Retina (tissue), 1 donor: ENCODE results near the gene AMPD3.
A peak's percentile ranks its signal among the peaks of the same experiment; 100 is the strongest.

Experiments
- DNase-seq: peaks from one replicate; pipeline ENCODE4 v3.0.0-alpha.2; 2016

The AMPD3 gene

DNA sequence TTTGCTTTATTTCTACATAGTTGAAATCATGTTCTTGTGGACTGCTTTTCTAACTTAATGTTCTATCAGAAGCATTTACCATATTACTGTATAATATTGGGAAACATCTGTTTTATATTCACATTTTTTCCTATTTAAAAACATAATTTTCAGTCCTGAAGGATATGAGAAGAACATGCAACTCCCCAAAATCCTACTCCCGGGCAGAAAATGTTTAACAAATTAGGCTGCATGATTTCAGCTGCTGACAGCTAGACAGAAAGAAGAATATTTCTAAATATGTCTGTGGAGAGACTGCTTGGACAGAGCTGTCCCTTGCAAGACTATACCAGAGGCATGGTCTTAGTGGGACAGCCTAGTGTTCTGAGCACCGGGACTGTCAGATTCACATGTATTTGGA, 15.7 kb upstream of the AMPD3 start:
- no peak for DNase-seq

DNA sequence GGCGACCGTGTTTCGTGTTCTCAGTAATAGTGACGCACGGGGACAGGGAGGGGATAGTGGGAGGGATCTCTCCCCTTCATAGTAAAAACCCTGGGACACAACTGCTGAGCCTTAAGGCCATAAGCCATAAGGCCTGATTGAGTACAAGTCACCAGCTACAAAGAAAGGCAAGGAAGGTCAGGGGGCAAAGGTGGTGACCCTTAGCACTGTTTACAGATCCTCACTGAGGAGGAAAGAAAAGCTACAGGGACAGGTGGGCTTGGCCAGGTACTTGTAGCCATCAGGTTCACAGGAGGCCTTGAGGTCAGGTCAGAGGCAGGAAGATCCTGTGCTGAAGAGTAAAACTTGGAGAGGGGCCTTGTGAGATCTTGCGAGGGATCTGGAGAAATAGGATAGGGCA, 15.1 kb upstream of the AMPD3 start:
- no peak for DNase-seq

DNA sequence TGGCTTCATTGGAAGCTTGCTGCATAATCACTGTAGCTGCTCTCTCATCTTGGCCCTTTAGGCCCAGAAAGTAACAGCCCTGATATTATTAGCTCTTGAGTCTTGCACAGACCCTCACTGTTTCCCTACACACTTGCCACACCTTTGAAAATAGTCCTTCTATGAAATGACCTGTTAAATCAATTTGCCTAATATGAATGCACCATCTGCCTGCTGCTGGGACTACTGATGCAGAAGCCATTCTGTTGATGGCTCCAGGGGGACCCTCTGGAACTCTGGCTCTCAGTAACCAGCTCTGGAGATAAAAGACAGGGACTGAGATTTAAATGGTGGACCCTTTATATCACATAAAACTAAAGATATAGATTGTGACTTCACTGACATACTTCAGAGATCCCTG, 14.7 kb upstream of the AMPD3 start:
- DNase-seq: peak; percentile 36

DNA sequence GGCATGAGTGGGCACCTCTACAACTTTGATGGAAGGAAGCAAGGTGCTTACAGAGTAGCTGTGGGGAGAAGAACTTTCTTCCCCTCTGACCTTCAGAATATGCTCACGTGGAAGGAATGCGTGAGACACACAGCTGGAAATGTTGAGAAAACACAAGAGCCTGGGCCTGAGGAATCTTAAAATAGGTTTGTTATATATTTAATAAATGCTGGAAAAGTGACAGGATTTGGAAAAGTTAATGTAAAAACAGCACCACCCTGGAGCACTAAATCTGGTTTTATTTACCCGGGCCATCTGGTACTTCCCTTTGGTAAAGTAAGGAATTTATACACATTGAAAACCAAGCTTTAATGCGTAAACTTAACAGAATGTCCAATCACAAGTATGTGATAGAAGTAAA, 14.0 kb upstream of the AMPD3 start:
- DNase-seq: no peak

DNA sequence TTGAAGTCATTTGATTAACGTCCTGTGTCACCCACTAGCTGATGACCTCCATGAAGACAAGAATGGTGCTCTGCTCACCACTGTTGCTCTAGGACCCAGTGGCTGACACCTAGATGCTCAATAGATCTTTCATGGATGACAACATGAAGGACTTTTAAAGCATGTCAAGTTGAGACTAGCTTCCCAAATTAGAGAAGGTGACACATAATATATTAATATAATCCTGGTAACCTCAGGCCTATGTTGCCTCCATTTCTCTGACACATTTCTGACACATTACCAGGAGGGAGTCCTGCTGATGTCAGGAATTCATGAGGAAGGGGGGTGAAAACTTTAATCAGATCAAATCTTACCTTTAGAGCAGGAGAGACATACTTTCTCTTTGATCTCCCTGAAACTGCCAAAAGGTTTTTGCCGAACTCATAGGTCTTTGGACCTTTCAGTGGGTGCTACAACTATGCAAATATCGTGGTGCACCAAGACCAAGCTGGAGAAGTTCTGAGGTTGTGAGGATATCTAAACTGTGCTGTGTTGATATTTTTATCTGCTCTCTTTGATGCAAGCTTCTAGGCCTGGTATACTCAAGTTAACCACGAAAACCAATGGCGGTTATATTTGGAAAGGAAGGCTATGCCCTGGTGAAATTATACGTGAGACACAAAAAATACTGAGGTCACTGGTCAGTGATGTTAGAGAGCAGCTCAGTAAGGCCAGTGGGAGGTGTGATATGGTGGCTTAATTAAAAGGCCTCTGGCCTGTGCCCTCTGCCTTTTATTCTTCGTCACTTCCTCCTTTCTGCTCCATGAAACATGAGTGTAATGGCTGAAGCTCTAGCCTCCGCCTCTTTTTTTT, 13.2 kb upstream of the AMPD3 start:
- DNase-seq: no peak

DNA sequence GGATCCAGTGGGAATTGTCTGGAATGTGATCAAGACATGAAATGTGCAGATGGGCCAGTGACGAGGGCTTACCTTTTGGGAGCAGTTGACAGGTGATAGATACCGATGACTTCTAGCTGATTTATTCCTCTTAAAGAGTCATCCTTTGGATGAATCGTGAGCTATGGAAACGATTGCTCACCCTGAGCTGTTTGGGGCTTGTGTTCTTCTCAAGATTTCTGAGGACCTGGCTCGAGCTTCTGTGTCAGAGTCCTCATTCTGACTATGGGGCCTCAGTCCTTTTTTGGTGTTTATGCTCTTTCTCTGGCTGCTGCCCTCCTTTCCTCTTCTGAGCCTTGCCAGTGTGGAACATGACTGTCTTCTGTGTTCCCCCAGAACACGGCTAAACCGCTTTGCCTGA, 11.9 kb upstream of the AMPD3 start:
- no peak for DNase-seq

DNA sequence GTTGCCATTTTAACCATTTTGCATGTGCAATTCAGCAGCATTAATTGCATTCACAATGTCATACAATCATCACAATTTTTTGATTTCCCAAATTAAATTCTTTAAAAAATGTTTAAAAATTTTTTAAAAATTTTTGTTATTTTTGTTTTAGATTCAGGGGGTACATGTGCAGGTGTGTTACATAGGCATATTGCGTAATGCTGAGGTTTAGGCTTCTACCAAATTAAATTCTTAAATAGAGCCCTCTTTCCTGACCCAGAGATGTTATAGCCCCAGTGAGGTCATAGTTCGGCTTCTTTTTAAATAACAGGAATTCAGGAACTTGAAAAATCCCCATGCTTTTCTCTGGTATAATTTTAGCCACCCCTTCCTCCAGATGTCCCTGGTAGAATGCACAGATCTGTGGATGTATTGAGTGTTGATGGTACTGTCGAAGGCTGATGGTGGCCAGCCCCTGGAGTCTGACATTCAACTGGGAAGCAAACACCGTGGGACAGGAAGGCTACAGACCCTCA, 11.3 kb upstream of the AMPD3 start:
- no peak for DNase-seq

DNA sequence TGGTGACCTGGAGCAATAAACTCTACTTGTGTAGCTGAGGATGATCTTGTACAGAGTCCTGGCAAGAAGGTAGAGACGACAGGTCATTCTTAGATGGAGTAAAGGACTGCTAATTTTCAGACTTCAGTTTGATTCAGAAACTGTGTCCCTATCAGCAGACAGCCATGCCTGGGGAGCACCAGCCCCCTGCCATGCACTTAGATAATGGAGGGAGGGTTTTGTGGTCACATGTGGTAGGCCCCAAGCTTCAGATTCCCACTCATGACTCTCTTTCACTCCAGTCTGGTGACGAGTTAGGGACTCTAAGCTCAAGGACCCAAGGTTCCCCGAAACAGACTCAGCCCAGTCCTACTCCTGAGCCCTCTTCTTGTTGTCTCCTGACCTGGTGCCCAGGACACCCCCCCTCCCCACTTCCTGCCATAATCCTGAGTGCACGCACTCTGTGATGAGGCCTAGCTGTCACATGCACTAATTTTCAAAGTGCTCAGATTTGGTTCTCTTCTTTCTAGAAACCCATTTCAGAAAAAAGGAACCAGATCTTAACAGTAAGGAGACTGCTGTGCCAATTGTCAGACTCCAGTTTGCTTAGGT, 10.2 kb upstream of the AMPD3 start:
- no peak for DNase-seq

DNA sequence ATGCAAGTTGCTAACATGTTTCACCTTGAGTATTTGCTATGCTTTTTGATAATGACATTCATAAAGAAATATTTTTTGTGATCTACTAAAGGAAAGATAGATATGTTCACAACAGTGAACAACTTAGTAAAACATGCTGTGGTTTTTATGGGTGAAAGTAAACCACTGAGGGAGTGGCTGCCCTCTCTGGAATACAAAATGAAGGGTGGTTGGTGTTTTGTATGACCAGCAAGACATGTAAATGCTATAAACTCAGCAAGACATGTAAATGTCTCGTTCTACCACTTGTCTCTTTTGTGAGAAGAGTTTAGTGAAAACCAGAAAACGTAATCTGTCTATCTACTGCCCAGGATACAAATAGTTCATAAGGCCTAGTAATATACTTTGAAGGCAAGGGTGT, 7.6 kb upstream of the AMPD3 start:
- DNase-seq: no peak

DNA sequence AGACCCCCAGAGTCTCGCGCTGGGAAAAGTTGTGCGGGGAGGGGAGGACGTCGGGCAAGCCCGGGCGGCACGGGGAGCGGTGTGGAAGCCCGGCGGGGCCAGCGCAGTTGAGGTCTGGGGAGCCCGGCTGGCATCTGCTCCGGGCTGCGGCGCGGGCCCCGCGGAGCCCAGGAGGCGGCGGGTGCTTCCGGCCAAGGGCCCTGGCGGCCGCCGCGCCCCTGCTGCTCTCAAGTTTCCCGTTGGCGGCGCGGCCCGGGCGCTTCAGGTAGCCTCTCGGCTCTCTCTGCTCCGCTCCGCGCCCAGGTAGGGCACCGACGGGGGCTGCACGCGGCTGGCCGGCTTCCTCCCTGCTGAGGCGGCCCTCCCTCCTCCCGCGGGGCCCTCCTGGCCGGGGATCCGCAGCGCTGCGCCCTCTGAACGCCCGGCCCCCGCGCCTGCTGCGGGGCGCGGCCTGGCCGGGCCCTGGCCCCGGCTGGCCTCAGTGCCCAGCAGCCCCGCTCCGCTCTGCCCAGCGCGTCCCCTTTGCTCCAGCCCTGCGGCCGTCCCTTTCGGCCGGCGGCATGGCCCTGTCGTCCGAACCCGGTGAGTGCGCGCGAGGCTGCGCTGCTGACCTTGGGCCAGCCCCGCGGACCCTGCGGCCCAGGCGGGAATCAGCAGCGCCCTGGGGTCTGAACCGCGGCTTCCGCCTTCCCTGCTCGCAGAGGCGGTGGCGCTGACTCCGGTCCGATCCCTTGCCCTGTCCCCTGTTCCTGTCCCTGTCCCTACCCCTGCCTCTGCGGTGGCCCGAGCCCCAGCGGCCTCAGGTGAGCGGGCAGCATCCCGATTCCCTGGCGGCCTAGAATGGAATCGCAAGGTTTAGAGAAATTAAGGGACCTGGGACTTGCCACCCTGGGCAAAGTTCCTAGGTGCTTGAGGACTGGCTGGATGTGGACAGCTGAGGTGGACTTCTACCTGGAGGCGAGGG, 4.3 kb upstream of the AMPD3 start:
- peak; percentile 72 for DNase-seq

DNA sequence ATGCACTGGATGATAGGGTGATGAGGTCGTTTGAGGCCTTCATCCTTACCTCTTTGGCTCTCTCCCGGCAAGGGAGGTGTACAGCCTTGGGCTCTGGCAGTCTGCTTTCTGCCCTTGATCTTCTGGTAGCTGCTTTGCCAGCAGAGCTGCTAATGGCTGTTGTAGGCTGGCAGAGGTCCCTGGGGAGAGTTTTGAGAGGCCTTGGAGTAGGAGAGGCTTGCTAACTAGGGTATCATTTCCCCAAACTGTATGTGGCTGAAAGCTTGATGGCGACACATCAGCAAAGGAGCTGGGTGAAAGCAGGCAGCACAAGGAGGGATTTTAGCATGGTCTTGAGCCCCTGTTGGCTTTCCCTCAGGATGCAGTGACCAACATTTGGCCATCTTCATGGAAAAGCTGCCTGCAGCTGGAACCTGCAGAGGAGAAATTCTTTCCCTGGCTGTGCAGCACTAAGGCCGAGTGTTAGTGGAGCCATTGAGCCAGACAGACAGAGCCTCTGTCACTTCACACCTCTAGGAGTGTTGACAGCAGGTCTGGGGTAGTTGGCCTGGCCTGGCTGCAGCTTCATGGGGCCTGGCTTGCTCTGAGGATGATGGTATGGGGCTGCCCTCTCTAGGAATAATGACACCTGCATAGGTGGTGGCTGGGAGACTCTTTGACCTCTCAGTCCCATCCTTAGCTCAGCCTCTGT, 3.5 kb upstream of the AMPD3 start:
- DNase-seq: no peak

DNA sequence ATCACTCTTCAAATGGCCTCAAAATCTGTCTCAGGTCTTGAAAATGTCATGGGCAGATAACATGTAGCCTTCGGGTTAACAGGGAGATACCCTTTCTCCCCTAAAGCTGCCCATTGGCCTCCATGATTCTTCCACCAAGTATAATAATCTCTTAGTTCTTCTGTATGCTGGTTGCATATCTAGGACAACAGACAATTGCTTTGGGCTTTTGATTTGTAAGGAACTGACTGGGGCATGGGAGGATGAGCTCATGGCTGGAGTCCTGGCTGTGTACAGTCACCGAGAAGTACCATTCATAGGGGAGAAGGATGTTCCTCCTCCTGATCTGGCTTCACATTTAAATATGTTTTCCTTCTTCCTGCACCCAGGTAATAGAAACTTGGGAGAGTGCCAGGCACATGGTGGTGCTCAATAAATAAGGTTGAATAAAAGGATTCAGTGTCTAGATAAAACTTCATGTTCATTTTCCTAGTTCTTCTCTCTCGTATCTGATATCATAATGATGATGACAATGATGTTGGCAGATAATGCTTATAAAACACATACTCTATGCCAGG, 2.8 kb upstream of the AMPD3 start:
- DNase-seq: no peak

DNA sequence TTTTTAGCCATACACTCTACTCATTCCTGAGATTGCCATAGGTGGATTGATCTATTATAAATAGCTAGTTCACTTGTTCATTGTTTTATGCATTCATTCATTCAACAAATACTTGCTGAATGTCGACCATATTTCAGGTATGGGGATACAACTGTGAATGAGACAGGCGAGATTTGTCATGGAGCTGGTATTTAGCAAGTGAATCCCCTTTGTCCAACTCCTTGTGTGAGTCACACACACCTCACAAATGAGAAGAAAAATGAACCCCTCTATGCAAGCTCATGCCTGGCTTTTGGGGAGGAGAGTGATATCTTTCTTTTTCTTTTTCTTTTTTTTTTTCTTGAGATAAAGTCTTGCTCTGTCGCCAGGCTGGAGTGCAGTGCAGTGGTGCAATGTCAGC, 1.8 kb upstream of the AMPD3 start:
- DNase-seq: no peak

DNA sequence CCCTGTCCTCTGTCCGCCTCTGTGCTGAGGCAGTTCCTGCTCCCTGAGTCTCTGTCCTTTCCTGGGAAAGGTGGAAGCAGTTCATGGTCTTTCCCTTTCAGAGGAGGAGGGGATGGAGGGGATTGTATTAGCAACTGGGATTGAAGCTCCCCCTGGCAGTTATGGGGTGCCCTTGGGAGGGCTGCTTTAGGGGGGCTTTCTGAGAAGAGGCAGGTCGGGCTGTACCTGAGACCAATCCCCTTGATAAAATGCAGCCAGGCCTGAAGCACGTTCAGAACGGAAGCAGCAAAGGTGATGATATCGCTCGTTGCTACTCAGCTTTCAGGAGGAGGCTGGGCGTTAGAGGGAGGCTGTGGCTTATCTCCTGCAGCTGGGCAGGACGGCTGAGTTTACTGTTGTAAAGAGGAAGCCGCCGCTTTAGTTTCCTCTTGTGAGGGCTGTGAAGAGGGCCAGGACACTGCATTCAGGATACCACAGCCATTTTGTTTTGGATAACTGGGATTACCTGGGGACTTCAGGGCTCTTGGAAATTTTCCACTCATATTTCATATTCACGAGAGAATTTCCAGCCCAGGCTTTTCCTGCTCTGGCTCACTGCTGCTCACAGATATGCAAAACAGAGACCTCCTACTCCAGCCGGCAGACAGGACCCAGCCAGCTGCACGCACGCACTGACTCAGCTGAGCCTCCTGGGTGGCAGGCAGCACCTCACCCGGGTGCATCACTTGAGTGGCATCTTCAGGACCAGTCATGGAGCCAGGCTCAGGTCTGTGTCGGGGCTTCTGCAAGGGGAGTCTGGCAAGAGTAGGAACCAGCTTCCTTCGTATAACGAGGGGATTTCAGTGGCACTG, 798 bp downstream of the AMPD3 start:
- peak; percentile 66 for DNase-seq

DNA sequence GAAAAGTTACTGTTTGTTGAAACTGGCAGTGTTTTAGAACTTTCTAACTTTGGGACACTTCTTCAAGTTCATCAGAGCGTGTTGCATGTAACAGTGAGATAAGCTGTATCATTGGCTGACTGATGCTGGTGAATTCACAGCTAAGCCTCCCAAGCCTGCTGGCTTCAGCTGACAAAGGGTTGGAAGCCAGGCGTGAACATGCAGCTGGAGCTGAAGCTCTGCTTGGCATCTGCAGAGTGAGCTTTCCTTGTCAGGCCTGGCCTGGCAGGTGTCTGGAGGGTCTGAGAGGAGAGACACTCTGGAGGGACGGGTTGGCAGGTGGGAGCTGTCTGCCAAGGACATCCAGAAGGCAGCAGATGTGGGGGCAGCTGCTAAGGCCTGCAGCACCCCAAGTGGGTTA, 1.5 kb downstream of the AMPD3 start:
- no peak for DNase-seq

DNA sequence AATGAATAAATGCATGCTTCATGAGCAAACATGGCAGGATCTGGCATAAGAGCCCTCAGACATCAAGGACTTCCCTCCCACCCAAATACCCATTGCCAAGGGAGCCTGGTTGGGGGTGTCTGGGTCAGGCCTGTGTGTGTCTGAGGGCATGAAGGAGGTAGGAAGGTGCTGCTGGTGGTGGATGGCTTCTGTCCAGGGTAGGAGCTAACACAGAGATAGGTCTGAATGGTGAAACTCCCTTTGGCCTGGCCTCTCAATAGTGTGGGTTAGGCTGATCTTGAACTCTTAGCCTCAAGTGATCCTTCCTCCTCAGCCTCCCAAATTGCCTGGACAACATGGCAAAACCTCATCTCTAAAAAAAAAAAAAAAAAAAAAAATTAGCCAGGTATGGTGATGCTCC, 2.8 kb downstream of the AMPD3 start:
- DNase-seq: no peak

DNA sequence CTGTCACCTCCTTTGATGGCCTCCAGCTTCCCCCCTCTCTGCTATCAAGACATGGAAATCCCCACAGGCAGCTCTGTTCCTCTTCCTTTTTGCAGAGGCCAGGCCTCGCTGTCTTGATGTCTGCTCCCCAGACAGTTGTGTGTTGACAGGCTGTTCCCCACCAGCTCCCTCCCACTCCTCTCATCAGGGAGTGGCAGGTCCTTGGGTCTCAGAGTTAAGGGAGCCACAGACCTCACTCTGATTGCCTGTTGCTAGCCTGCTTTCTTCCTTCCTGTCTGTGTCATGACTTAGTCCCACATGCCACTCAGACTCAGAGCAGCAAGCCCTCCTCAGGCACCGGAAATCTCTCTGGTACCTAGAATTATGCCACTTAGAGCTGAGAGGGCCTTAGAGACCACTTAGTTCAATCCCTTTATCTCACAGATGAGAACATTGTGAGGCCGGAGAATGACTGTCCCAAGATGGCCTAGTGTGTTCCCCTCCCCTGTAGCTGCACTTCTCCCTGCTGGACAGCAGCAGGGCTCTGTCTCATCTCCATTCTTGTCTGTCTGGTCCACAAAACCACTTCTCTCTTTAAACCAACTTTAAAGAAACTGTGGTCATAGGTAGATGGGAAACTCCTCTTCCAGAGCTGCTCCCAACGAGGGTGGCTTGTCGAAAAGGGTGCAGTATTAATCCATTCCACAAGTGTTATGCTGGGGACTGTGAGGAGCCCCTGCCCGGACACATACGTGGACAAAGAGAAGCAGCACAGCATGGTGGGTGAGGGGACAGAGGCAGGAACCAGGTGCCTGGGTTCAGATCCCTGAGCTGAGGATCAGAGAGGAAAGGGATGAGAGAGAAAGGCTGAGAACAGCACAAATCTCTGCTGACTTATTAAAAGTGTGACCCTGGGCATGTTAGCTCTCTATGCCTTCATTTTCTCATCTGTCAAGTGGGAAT, 4.2 kb downstream of the AMPD3 start:
- peak; percentile 21 for DNase-seq

DNA sequence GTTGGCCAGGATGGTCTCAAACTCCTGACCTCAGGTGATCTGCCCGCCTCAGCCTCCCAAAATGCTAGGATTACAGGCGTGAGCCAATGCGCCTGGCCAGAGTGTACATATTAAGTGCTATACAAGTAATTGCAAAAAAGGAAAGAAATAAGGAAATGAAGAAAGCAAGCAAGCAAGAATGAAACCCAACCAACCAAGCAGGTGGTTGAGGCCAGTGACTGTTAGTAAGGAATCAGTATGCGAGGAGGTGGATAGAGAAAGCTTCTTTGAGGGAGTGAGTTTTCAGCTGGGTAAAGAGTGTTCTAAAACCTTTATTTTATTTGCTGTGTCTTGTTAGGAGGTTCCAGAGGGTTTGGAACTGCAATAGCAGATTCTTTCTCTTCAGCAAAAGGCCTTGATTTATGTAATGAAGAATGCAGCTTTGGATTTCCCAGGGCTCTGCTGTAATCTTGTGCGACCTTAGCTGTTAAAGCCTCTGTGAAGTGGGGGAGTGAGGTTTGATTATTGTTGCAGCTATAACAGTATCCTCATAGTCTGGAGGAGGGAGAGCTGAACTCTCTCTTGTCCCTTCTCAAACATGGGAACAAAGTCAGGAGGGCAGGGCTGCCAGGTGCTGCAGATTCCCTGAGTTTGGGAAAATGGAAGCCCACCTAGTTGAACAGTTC, 5.7 kb downstream of the AMPD3 start:
- no peak for DNase-seq

DNA sequence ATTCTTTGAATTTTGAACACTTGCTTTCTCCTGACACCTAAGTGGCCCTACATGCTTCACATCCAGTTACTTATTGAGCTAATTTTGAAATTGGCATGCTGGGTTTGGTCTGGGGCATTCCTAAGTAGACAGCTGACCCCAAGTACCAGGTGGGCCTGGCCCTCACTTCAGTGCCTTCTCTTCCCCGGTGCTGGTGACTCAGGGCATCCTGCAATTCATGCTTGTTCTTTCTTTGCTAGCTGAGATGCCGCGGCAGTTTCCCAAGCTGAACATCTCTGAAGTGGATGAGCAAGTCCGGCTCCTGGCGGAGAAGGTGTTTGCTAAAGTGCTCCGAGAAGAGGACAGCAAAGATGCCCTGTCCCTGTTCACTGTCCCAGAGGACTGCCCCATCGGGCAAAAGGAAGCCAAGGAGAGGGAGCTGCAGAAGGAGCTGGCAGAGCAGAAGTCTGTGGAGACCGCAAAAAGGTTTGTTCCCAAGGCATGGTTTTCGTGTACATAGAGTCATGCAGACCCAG, 6.3 kb downstream of the AMPD3 start:
- no peak for DNase-seq
